Stimulated activated naive CD8-positive, alpha-beta T cell treated with anti-CD3 and anti-CD28 coated beads, Interleukin-15, amount 100 ng/mL, for 72 hours (primary cell): Measurements from ENCODE around the gene TASOR2.

Experiments
- ATAC-seq: fragments of 150-1000 bp; cut with Tn5 transposase; 2 replicates; pipeline ENCODE4 v1.10.0; 2021; ENCODE audit warnings: mild to moderate bottlenecking, moderate library complexity
- DNase-seq, 2 donors: peaks; one replicate each; pipeline ENCODE4 v3.0.0; 2021 to 2022
- H3K27ac Mint-ChIP-seq, 2 donors: one replicate each; pipeline ENCODE4 v1.8.0; 2022; ENCODE audit warnings: mild to moderate bottlenecking in 2 of 2, mixed read lengths in 2 of 2, moderate library complexity in 2 of 2
- H3K27me3 Mint-ChIP-seq: one replicate; pipeline ENCODE4 v1.8.0; 2022; ENCODE audit warnings: mixed read lengths
- H3K4me1 Mint-ChIP-seq: one replicate; pipeline ENCODE4 v1.8.0; 2022; ENCODE audit warnings: mild to moderate bottlenecking, mixed read lengths
- H3K4me3 Mint-ChIP-seq, 2 donors: one replicate each; pipeline ENCODE4 v1.8.0; 2022; ENCODE audit warnings: mild to moderate bottlenecking in 2 of 2, mixed read lengths in 2 of 2, moderate library complexity in 1 of 2
- H3K9me3 Mint-ChIP-seq, 2 donors: one replicate each; pipeline ENCODE4 v1.8.0; 2022; ENCODE audit warnings: mixed read lengths in 2 of 2

TASOR2 gene

GRCh38 chr10:5666008-5666840 is 18.4 kb upstream of the TASOR2 start, which contains the start of gene ASB13:
Gene ASB13, minus strand, starts transcription at chr10:5666595. Its CDS starts 44 bp downstream, at chr10:5666551.
- DNase-seq (peak; percentile 31 to 50), ATAC-seq (peak; percentile 82)
- Mint-ChIP-seq H3K27me3 (no peaks in the 10 kb centered on the region), H3K4me3 (peak within 1 kb of the TSS; percentile 88 to 89), H3K4me1 (peaks cover 25% of the 10 kb centered on the region), H3K9me3 (no peaks in the 10 kb centered on the region), H3K27ac (peak within 1 kb of the TSS; percentile 48 to 76)

GRCh38 chr10:5666841-5667630 is 17.6 kb upstream of the TASOR2 start:
- Mint-ChIP-seq H3K4me1 (peaks cover 25% of the 10 kb centered on the region), H3K27ac (peak overlapping the region in 1 of 2 donors; percentile 76), H3K4me3 (peak overlapping the region; percentile 88 to 89), H3K9me3 (no peaks in the 10 kb centered on the region), H3K27me3 (no peaks in the 10 kb centered on the region)
- DNase-seq: no peak
- peak; percentile 27 for ATAC-seq

GRCh38 chr10:5668429-5668828 is 16.2 kb upstream of the TASOR2 start:
- DNase-seq (no peak), ATAC-seq (no peak)
- Mint-ChIP-seq H3K9me3 (peaks cover 0 to 5% of the 10 kb centered on the region in 2 donors), H3K27ac (no peak overlapping the region), H3K27me3 (no peaks in the 10 kb centered on the region), H3K4me3 (no peak overlapping the region), H3K4me1 (peaks cover 25% of the 10 kb centered on the region)

- Mint-ChIP-seq H3K27ac (no peak overlapping the region), H3K9me3 (peaks cover 5% of the 10 kb centered on the region in 2 donors), H3K27me3 (no peaks in the 10 kb centered on the region), H3K4me3 (no peak overlapping the region), H3K4me1 (peaks cover 18% of the 10 kb centered on the region)
- no peak for ATAC-seq
- DNase-seq: no peak
Observed at GRCh38 chr10:5669604-5670003, 15.0 kb upstream of the TASOR2 start.

GRCh38 chr10:5670662-5671375 is 13.8 kb upstream of the TASOR2 start:
- no peaks in the 10 kb centered on the region for H3K27me3 Mint-ChIP-seq
- H3K9me3 Mint-ChIP-seq: peaks cover 5 to 6% of the 10 kb centered on the region in 2 donors
- ATAC-seq (no peak), DNase-seq (no peak)
- H3K4me3 Mint-ChIP-seq: no peak overlapping the region
- H3K27ac Mint-ChIP-seq: no peak overlapping the region
- H3K4me1 Mint-ChIP-seq: peaks cover 13% of the 10 kb centered on the region

GRCh38 chr10:5678397-5679036 is 6.1 kb upstream of the TASOR2 start:
- peak overlapping the region in 1 of 2 donors; percentile 69 for H3K27ac Mint-ChIP-seq
- no peak for ATAC-seq
- DNase-seq: no peak
- H3K4me1 Mint-ChIP-seq: peaks cover 11% of the 10 kb centered on the region
- peaks cover 6 to 9% of the 10 kb centered on the region in 2 donors for H3K9me3 Mint-ChIP-seq
- no peak overlapping the region for H3K4me3 Mint-ChIP-seq
- H3K27me3 Mint-ChIP-seq: peaks cover 28% of the 10 kb centered on the region

GRCh38 chr10:5679037-5679435 is 5.6 kb upstream of the TASOR2 start:
- Mint-ChIP-seq H3K27ac (no peak overlapping the region), H3K27me3 (peaks cover 28% of the 10 kb centered on the region), H3K4me3 (no peak overlapping the region), H3K9me3 (peaks cover 6 to 9% of the 10 kb centered on the region in 2 donors), H3K4me1 (peaks cover 13% of the 10 kb centered on the region)
- ATAC-seq: no peak
- DNase-seq: no peak

GRCh38 chr10:5679606-5680005 is 5.0 kb upstream of the TASOR2 start:
- H3K27ac Mint-ChIP-seq: no peak overlapping the region
- ATAC-seq (no peak), DNase-seq (no peak)
- peaks cover 18% of the 10 kb centered on the region for H3K4me1 Mint-ChIP-seq
- peaks cover under 1 to 9% of the 10 kb centered on the region in 2 donors for H3K9me3 Mint-ChIP-seq
- H3K27me3 Mint-ChIP-seq: peaks cover 28% of the 10 kb centered on the region
- no peak overlapping the region for H3K4me3 Mint-ChIP-seq

- no peak overlapping the region for H3K27ac Mint-ChIP-seq
- H3K4me1 Mint-ChIP-seq: peaks cover 31% of the 10 kb centered on the region
- ATAC-seq: no peak
- H3K9me3 Mint-ChIP-seq: peaks cover 0 to 9% of the 10 kb centered on the region in 2 donors
- no peak for DNase-seq
- H3K27me3 Mint-ChIP-seq: peaks cover 22% of the 10 kb centered on the region
- H3K4me3 Mint-ChIP-seq: no peak overlapping the region
Observed at GRCh38 chr10:5681930-5682329, 2.7 kb upstream of the TASOR2 start.

GRCh38 chr10:5683065-5683464 is 1.6 kb upstream of the TASOR2 start:
- H3K27ac Mint-ChIP-seq: no peak overlapping the region

GRCh38 chr10:5684971-5685763 is 529 bp downstream of the TASOR2 start:
- Mint-ChIP-seq H3K4me3 (peak overlapping the region; percentile 93 to 98), H3K27me3 (no peaks in the 10 kb centered on the region), H3K4me1 (peaks cover 55% of the 10 kb centered on the region), H3K27ac (peak overlapping the region; percentile 94 to 98), H3K9me3 (peaks cover 0 to 9% of the 10 kb centered on the region in 2 donors)
- peak; percentile 82 to 87 for DNase-seq
- peak; percentile 87 for ATAC-seq

More at GRCh38 chr10:5683065-5683464, 1.6 kb upstream of the TASOR2 start:
- Mint-ChIP-seq H3K4me3 (no peak overlapping the region), H3K4me1 (peaks cover 41% of the 10 kb centered on the region), H3K9me3 (peaks cover 0 to 9% of the 10 kb centered on the region in 2 donors), H3K27me3 (peaks cover 12% of the 10 kb centered on the region)
- no peak for DNase-seq
- ATAC-seq: no peak

GRCh38 chr10:5685764-5686240 is 1.2 kb downstream of the TASOR2 start:
- no peak for ATAC-seq
- Mint-ChIP-seq H3K4me1 (peaks cover 60% of the 10 kb centered on the region), H3K9me3 (peaks cover 0 to 9% of the 10 kb centered on the region in 2 donors)

GRCh38 chr10:5688587-5688986 is 3.9 kb downstream of the TASOR2 start:
- H3K4me1 Mint-ChIP-seq: peaks cover 70% of the 10 kb centered on the region
- no peaks in the 10 kb centered on the region for H3K9me3 Mint-ChIP-seq
- peak overlapping the region in 1 of 2 donors; percentile 30 for H3K27ac Mint-ChIP-seq
- no peaks in the 10 kb centered on the region for H3K27me3 Mint-ChIP-seq
- H3K4me3 Mint-ChIP-seq: peak overlapping the region; percentile 8 to 27
- DNase-seq: no peak
- ATAC-seq: no peak

More at GRCh38 chr10:5685764-5686240, 1.2 kb downstream of the TASOR2 start:
- Mint-ChIP-seq H3K27me3 (no peaks in the 10 kb centered on the region), H3K4me3 (peak overlapping the region; percentile 93 to 98), H3K27ac (peak overlapping the region; percentile 94 to 97)
- no peak for DNase-seq

- DNase-seq (no peak), ATAC-seq (no peak)
- H3K4me3 Mint-ChIP-seq: peak overlapping the region; percentile 79 to 86
- H3K4me1 Mint-ChIP-seq: peaks cover 72% of the 10 kb centered on the region
- H3K27ac Mint-ChIP-seq: peak overlapping the region in 1 of 2 donors; percentile 46
- H3K9me3 Mint-ChIP-seq: no peaks in the 10 kb centered on the region
- H3K27me3 Mint-ChIP-seq: no peaks in the 10 kb centered on the region
Observed at GRCh38 chr10:5691786-5692185, 7.1 kb downstream of the TASOR2 start.
